ENCODE results near the gene ZFP90.

ZFP90 gene

DNA sequence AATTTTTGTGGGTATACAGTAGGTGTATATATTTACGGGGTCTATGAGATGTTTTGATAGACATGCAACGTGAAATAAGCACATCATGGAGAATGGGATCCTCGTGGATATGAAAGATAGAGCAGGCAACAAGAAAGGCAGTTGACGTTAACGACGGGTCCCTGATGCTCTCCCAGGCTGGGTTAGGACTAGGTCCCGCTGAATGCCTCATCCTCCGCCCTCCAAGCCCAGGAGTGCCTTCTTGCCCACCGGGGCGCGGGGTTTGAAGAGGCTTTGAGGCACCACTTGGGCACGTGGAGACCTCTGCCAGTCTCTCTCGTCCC lies 9.5 kb upstream of the ZFP90 start:
- TF ChIP-seq CTCF (IDR thresholded peaks at IDR 0.05; ENCODE audit: low read depth, low read length): no peak
- H3K4me3 ChIP-seq (ENCODE audit: low read depth, low read length): peak overlapping the region; percentile 62
- H3K36me3 ChIP-seq: no peaks in the 10 kb centered on the region
- no peak for DNase-seq
- no peaks in the 10 kb centered on the region for H3K4me1 ChIP-seq
- no peaks in the 10 kb centered on the region; the same call in 1 of the 2 replicates for H3K9me3 ChIP-seq
- no peaks in the 10 kb centered on the region for H3K27me3 ChIP-seq

GRCh38 chr16:68529931-68530701 lies 9.0 kb upstream of the ZFP90 start:
- Histone ChIP-seq H3K4me3 (ENCODE audit: low read depth, low read length) (peak overlapping the region; percentile 62), H3K4me1 (no peaks in the 10 kb centered on the region), H3K36me3 (no peaks in the 10 kb centered on the region), H3K27me3 (no peaks in the 10 kb centered on the region), H3K9me3 (no peaks in the 10 kb centered on the region; the same call in 1 of the 2 replicates)
- TF ChIP-seq CTCF (IDR thresholded peaks at IDR 0.05; ENCODE audit: low read depth, low read length): no peak
- peak; percentile 87 for DNase-seq

- no peak for DNase-seq
- H3K4me1 ChIP-seq: no peaks in the 10 kb centered on the region
- H3K27me3 ChIP-seq: no peaks in the 10 kb centered on the region
- H3K4me3 ChIP-seq (ENCODE audit: low read depth, low read length): no peak overlapping the region
- no peak for TF ChIP-seq CTCF (IDR thresholded peaks at IDR 0.05; ENCODE audit: low read depth, low read length)
- no peaks in the 10 kb centered on the region; the same call in 1 of the 2 replicates for H3K36me3 ChIP-seq
- no peaks in the 10 kb centered on the region; the same call in 1 of the 2 replicates for H3K9me3 ChIP-seq
Measured at GRCh38 chr16:68533937-68534336, 5.2 kb upstream of the ZFP90 start.

GRCh38 chr16:68535331-68535730 lies 3.8 kb upstream of the ZFP90 start:
- no peaks in the 10 kb centered on the region for H3K4me1 ChIP-seq
- no peak for TF ChIP-seq CTCF (IDR thresholded peaks at IDR 0.05; ENCODE audit: low read depth, low read length)
- no peaks in the 10 kb centered on the region for H3K9me3 ChIP-seq
- H3K27me3 ChIP-seq: no peaks in the 10 kb centered on the region
- no peaks in the 10 kb centered on the region; the same call in 1 of the 2 replicates for H3K36me3 ChIP-seq
- DNase-seq: no peak
- no peak overlapping the region for H3K4me3 ChIP-seq (ENCODE audit: low read depth, low read length)

DNA sequence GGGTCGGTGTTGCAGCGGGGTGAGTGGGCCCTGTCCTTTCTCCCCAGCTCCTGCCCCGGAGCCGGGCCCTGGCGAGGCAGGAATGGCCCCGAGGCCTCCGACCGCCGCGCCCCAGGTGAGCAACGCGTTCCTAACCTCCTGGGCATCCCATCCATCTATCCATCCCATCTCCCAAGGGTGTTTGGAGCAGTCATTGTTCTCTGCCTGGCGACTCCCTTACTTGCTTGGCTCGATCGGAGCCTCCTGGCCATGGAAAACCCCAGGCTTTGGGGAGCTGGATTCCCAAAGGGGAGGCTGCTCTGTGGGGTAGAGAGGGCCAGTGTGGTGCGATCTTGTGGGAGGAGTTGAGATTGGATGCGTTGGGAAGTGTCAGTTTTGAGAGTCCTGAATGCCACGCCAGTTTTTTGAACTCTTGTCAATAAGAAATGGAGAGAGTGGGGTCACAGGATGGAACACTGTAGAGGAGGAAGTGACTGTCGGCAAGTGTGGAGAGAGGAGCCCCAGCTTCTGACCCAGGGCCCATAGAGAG lies 684 bp downstream of the ZFP90 start:
- H3K9me3 ChIP-seq: no peaks in the 10 kb centered on the region; the same call in 1 of the 2 replicates
- H3K36me3 ChIP-seq: no peaks in the 10 kb centered on the region; the same call in 1 of the 2 replicates
- TF ChIP-seq CTCF (IDR thresholded peaks at IDR 0.05; ENCODE audit: low read depth, low read length): no peak
- H3K4me3 ChIP-seq (ENCODE audit: low read depth, low read length): peak overlapping the region; percentile 87
- DNase-seq: no peak
- no peaks in the 10 kb centered on the region for H3K4me1 ChIP-seq
- H3K27me3 ChIP-seq: no peaks in the 10 kb centered on the region

- no peak for TF ChIP-seq CTCF (IDR thresholded peaks at IDR 0.05; ENCODE audit: low read depth, low read length)
- H3K4me1 ChIP-seq: no peaks in the 10 kb centered on the region
- no peak overlapping the region for H3K4me3 ChIP-seq (ENCODE audit: low read depth, low read length)
- DNase-seq: no peak
- H3K27me3 ChIP-seq: no peaks in the 10 kb centered on the region
- peaks cover 5% of the 10 kb centered on the region for H3K36me3 ChIP-seq
- no peaks in the 10 kb centered on the region for H3K9me3 ChIP-seq
Measured at GRCh38 chr16:68548947-68549346, 9.9 kb downstream of the ZFP90 start.
